ENCODE results near the gene ORM2.
"Not testable (repeated sequence)": the region's sequence is repeated elsewhere in the genome, so short reads cannot be mapped to it uniquely, and the experiment has no call there.

ORM2 gene

DNA sequence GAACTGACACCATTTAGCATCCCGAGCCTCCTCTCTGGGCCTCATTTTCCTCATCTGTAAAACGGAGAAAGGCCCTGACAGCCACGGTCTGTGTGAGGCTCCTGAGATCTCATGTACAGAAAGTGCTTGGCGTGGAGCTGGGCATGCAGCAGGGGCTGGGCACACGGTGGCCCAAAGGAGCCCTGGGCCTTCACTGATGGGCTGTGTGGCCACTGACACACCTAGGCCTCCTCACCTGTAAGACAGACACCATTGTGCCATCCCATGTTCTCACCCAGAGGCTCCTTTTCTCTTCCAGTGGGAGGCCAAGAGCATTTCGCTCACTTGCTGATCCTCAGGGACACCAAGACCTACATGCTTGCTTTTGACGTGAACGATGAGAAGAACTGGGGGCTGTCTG, 5.2 kb upstream of the ORM2 start:
- TF ChIP-seq, protein P1, sequence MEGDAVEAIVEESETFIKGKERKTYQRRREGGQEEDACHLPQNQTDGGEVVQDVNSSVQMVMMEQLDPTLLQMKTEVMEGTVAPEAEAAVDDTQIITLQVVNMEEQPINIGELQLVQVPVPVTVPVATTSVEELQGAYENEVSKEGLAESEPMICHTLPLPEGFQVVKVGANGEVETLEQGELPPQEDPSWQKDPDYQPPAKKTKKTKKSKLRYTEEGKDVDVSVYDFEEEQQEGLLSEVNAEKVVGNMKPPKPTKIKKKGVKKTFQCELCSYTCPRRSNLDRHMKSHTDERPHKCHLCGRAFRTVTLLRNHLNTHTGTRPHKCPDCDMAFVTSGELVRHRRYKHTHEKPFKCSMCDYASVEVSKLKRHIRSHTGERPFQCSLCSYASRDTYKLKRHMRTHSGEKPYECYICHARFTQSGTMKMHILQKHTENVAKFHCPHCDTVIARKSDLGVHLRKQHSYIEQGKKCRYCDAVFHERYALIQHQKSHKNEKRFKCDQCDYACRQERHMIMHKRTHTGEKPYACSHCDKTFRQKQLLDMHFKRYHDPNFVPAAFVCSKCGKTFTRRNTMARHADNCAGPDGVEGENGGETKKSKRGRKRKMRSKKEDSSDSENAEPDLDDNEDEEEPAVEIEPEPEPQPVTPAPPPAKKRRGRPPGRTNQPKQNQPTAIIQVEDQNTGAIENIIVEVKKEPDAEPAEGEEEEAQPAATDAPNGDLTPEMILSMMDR (IDR thresholded peaks at IDR 0.05; ENCODE audit: insufficient read depth, low read depth, low read length, missing control alignments), result no peak
- H3K4me3 ChIP-seq (ENCODE audit: low read length), result no peak overlapping the region
- DNase-seq (ENCODE audit: low read depth), result no peak

DNA sequence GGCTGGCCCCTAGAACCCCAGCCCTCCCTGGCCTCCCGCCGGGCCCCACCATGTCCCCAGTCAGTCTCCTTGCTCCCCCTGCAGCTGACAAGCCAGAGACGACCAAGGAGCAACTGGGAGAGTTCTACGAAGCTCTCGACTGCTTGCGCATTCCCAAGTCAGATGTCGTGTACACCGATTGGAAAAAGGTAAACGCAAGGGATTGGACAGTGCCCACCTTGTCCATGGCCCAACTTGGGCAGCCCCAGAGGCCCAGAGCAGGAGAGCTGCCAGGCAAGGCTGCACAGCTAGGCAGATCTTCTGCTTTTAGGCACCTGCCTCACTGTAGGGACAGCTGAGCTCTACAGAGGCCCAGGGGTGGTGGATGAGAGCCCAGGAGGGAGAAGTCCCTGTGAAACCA, 4.7 kb upstream of the ORM2 start:
- not testable (repeated sequence) for DNase-seq (ENCODE audit: low read depth); H3K4me3 ChIP-seq (ENCODE audit: low read length)

DNA sequence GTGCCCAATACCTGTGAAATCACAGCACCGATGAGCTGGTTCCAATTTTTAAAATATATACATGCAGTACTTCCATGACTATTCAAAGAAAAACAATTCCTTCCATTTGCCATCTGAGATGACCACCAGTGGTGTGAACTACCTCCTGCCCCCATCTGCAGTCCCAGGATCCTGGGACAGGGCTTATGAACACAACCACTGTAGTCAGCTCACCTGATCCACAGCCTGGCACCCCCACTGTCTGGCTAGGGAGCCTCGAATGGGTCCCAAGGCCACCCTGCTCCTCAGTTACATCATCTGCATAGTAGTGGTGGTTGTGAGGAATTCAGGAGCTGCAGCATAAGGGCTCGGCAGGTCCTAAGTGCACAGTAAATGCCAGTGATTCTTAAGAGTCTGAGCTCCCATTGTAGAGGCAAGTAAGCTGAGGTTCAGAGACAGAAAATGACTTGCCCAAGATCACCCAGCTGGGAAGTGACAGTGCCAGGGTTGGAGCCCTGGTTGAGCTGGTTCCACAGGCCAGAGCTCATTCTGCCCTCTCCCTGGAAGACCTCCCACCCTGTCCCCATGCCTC, 3.9 kb upstream of the ORM2 start:
- DNase-seq (ENCODE audit: low read depth); H3K4me3 ChIP-seq (ENCODE audit: low read length): not testable (repeated sequence)

DNA sequence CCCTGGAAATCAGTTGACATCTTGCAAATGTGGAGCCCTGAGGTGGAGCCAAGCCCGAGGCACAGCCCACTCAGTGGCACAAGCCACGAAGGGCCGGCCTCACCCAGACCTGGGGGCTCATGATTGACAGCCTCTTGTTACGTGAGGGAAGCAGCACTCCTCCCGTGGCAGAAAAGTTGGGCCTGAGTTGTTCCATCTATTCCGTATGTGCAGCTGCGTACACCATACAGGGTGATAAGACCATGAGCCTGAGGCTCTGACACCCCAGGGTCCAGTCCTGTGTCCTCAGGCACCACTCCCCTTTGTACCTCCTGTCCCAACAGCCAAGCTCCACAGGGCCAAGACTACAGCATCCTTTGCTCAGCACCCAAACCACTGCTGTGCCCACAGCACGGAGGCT, 1.9 kb upstream of the ORM2 start:
- H3K4me3 ChIP-seq (ENCODE audit: low read length), result no peak overlapping the region
- TF ChIP-seq, protein P1 (IDR thresholded peaks at IDR 0.05; ENCODE audit: insufficient read depth, low read depth, low read length, missing control alignments), result no peak
- DNase-seq (ENCODE audit: low read depth), result no peak

DNA sequence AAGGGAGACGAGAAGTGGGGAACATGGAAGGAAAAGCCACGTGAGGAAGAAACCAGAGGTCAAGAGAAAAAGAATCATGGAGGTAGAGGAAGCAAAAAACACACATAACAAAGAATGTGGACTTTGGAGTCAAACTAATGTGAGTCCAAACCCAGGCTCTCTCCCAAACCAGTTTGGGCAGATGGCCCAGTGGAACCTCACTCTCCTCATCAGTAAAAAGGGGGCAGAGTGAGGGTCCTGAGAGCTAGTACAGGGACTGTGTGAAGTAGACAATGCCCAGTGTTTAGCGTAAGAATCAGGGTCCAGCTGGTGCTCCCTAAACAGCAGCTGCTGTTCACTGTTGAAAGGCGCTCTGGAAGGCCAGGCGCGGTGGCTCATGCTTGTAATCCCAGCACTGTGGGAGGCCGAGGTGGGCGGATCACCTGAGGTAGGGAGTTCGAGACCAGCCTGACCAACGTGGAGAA, 1.3 kb upstream of the ORM2 start:
- not testable (repeated sequence) for H3K4me3 ChIP-seq (ENCODE audit: low read length); DNase-seq (ENCODE audit: low read depth)

DNA sequence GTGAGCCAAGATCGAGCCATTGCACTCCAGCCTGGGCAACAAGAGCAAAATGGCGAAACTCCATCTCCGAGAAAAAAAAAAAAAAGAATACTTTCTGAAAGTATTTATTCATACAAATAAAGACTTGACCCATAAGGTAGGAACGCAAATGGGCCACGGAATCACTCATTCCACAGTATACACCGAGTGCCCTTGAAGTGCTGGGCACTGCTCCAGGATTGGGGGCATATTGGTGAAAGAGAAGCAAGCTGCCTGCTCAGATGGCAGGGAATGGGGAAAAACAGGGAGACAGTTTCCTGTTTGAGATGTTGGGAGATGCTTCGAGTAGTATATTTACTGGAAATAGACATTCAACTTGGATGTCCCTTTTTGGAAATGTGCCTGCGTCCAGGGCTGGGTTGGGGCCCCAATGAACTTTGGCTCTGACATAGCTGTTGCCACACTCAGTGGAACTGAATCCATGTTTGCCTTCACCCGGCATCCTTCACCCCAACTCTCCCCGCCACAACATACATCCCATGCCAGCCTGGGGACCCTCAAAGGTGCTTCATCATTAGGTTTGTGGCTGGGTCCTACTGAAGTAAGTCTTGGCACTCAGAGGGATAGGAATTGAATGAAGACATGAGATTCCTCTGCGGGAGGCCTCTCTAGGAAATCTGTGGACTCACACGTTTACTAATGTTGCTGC, 588 bp upstream of the ORM2 start:
- not testable (repeated sequence) for H3K4me3 ChIP-seq (ENCODE audit: low read length); DNase-seq (ENCODE audit: low read depth)

DNA sequence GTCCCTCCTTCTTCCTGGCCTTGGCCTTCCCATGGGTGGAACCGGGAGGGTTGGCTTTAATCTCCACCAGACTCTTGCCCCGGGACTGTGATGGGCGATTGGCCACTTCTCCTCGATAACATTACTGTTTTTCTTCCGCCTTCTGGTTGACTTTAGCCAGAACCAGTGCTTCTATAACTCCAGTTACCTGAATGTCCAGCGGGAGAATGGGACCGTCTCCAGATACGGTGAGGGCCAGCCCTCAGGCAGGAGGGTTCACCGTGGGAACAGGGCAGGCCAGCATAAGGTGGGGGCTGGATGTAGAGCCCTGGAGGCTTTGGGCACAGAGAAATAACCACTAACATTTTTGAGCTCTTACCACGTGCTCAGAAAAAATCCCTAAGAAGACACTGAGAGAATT, 967 bp downstream of the ORM2 start:
- DNase-seq (ENCODE audit: low read depth), result no peak
- H3K4me3 ChIP-seq (ENCODE audit: low read length), result no peak overlapping the region
- TF ChIP-seq, protein P1 (IDR thresholded peaks at IDR 0.05; ENCODE audit: insufficient read depth, low read depth, low read length, missing control alignments), result no peak

DNA sequence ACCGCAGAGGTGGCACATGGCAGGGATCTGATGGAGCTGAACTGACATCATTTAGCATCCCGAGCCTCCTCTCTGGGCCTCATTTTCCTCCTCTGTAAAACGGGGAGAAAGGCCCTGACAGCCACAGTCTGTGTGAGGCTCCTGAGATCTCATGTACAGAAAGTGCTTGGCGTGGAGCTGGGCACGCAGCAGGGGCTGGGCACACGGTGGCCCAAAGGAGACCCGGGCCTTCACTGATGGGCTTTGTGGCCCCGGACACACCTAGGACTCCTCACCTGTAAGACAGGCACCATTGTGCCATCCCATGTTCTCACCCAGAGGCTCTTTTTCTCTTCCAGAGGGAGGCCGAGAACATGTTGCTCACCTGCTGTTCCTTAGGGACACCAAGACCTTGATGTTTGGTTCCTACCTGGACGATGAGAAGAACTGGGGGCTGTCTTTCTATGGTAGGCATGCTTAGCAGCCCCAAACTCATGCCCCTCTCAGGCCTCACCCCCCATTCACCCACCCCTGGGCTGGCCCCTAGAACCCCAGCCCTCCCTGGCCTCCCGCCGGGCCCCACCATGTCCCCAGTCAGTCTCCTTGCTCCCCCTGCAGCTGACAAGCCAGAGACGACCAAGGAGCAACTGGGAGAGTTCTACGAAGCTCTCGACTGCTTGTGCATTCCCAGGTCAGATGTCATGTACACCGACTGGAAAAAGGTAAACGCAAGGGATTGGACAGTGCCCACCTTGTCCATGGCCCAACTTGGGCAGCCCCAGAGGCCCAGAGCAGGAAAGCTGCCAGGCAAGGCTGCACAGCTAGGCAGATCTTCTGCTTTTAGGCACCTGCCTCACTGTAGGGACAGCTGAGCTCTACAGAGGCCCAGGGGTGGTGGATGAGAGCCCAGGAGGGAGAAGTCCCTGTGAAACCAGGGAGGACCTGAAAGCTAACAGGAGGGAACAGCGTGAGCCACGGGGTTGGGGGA, 1.8 kb downstream of the ORM2 start:
- not testable (repeated sequence) for DNase-seq (ENCODE audit: low read depth); H3K4me3 ChIP-seq (ENCODE audit: low read length)

DNA sequence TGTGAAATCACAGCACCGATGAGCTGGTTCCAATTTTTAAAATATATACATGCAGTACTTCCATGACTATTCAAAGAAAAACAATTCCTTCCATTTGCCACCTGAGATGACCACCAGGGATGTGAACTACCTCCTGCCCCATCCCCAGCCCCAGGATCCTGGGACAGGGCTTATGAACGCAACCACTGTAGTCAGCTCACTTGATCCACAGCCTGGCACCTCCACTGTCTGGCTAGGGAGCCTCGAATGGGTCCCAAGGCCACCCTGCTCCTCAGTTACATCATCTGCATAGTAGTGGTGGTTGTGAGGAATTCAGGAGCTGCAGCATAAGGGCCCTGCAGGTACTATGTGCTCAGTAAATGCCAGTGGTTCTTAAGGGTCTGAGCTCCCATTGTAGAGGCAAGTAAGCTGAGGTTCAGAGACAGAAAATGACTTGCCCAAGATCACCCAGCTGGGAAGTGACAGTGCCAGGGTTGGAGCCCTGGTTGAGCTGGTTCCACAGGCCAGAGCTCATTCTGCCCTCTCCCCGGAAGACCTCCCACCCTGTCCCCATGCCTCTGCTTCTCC, 2.9 kb downstream of the ORM2 start:
- DNase-seq (ENCODE audit: low read depth); H3K4me3 ChIP-seq (ENCODE audit: low read length): not testable (repeated sequence)

DNA sequence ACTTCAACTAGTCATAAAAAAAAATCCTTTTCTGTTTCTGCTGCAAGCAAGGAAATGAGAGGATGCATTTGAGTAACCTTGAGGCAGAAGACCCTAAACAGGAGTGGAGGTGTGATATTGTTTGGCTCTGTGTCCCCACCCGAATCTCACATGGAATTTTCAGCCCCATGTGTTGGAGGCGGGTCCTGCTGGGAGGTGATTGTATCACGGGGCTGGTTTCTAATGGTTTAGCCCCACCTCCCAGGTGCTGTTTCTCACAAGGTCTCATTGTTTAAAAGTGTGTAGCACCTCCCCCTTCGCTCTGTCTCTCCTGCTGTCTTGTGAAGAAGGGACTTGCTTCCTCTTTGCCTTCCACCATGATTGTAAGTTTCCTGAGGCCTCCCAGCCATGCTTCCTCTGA, 4.0 kb downstream of the ORM2 start:
- not testable (repeated sequence) for H3K4me3 ChIP-seq (ENCODE audit: low read length)

More for the DNA sequence above, 4.0 kb downstream of the ORM2 start:
- DNase-seq (ENCODE audit: low read depth), result not testable (repeated sequence)

All from epithelial cell of esophagus (primary cell).